GM12878 (cell line): ENCODE results near the gene OR10J1. TPM values are rescaled to one million over a fixed set of nuclear protein-coding genes. Genes with fewer than 3 reads are reported as not detected.

Source experiments
- ATAC-seq: fragments of 200-7000 bp; cut with Tn5 transposase; 3 replicates; pipeline ENCODE4 v1.9.1; 2020; ENCODE audit warnings: mild to moderate bottlenecking, moderate library complexity
- BruUV-seq: library from RNA; stranded (reverse); fragments of 400-500 nt; replicated peaks from 2 replicates; lab custom pipeline; 2021; lab: Mats Ljungman, UMichigan
- CTCF ChIA-PET: fragments of 300-600 bp; sonication (Branson Sonifier 250); formaldehyde crosslinking; extraction: SDS; loops from one replicate; lab custom pipeline; 2021; ENCODE audit warnings: inconsistent platforms; lab: Yijun Ruan, JAX
- POLR2A ChIA-PET: fragments of 350-600 bp; formaldehyde crosslinking; extraction: SDS; loops from one replicate; lab custom pipeline; 2021; ENCODE audit warnings: inconsistent platforms; lab: Charles Lee
- RAD21 ChIA-PET: fragments of 300-600 bp; sonication (Branson Sonifier 250); formaldehyde crosslinking; loops from one replicate; lab custom pipeline; 2023; ENCODE audit warnings: antibody characterized with exemption; ENCODE audit not compliant: unreplicated experiment; lab: Charles Lee
- SMC1A ChIA-PET: fragments of 300-600 bp; sonication (Branson Sonifier 250); formaldehyde crosslinking; loops from one replicate; lab custom pipeline; 2023; ENCODE audit not compliant: unreplicated experiment, uncharacterized antibody; lab: Charles Lee
- DNase-seq: peaks from one replicate; pipeline ENCODE4 v3.0.0-alpha.2; 2011; ENCODE audit warnings: low read depth, low spot score
- FAIRE-seq: peaks from 3 replicates; lab custom pipeline; 2011; peaks lifted over from hg19 to GRCh38; lab: Jason Lieb, UNC
- H2AFZ ChIP-seq: 2 replicates; pipeline ENCODE4 v1.6.0; 2011; ENCODE audit warnings: low read depth, low read length, control low read depth; ENCODE audit not compliant: control insufficient read depth
- H3K27ac ChIP-seq: 2 replicates; pipeline ENCODE4 v1.5.1; 2011; ENCODE audit warnings: control low read depth; ENCODE audit not compliant: control insufficient read depth, insufficient read depth
- H3K27me3 ChIP-seq, 2 experiments: replicated peaks in 1 of 2; 2 replicates each; pipeline versions ENCODE4 v1.6.0 to v1.6.1; 2011; ENCODE audit warnings: low read length in 1 of 2; ENCODE audit not compliant: control insufficient read depth in 2 of 2, insufficient read depth in 2 of 2
- H3K36me3 ChIP-seq, 2 experiments: 2 replicates each; pipeline ENCODE4 v1.5.1; 2011; ENCODE audit warnings: low read length in 1 of 2; ENCODE audit not compliant: control insufficient read depth in 2 of 2, insufficient read depth in 2 of 2
- H3K4me1 ChIP-seq: 2 replicates; pipeline ENCODE4 v1.6.1; 2011; ENCODE audit warnings: mild to moderate bottlenecking, low read length, moderate library complexity, mixed read lengths; ENCODE audit not compliant: control insufficient read depth, insufficient read depth
- H3K4me2 ChIP-seq: 2 replicates; pipeline ENCODE4 v1.6.0; 2011; ENCODE audit warnings: control low read depth; ENCODE audit not compliant: control insufficient read depth, insufficient read depth
- H3K4me3 ChIP-seq: fragments of 200-600 bp; sonication (generic); 2 replicates; pipeline ENCODE4 v1.5.1; 2016
- H3K79me2 ChIP-seq: 2 replicates; pipeline ENCODE4 v1.6.0; 2011; ENCODE audit warnings: low read length; ENCODE audit not compliant: control insufficient read depth, insufficient read depth
- H3K9ac ChIP-seq: 2 replicates; pipeline ENCODE4 v1.8.0; 2011; ENCODE audit warnings: low read length, control low read depth, mixed read lengths; ENCODE audit not compliant: control insufficient read depth, insufficient read depth
- H3K9me3 ChIP-seq: replicated peaks from 3 replicates; pipeline ENCODE4 v1.5.1; 2011; ENCODE audit warnings: mild to moderate bottlenecking, low read length; ENCODE audit not compliant: control insufficient read depth, insufficient read depth
- H4K20me1 ChIP-seq: 2 replicates; pipeline ENCODE4 v1.6.0; 2011; ENCODE audit not compliant: control insufficient read depth, insufficient read depth
- CTCF ChIP-seq, 3 experiments: IDR thresholded peaks in 2 of 3; conservative IDR thresholded peaks in 1 of 3; 2 replicates each; pipeline ENCODE4 v1.5.1; 2011; ENCODE audit warnings: low read depth in 3 of 3, low read length in 3 of 3, mild to moderate bottlenecking in 3 of 3, control low read depth in 2 of 3, moderate library complexity in 2 of 3, inconsistent platforms in 1 of 3, mixed read lengths in 1 of 3; ENCODE audit not compliant: control insufficient read depth in 2 of 3, insufficient read depth in 1 of 3; ENCODE audit errors: extremely low read depth in 1 of 3
- MLLT1 ChIP-seq: fragments of 450-650 bp; IDR thresholded peaks from 2 replicates; pipeline ENCODE4 v1.6.1; 2016; ENCODE audit warnings: mild to moderate bottlenecking
- SMC3 ChIP-seq: IDR thresholded peaks from 2 replicates; pipeline ENCODE4 v1.6.1; 2011; ENCODE audit warnings: low read length, improper control_type of control experiment, borderline replicate concordance
- WGBS: methylation state at CpG from one replicate; pipeline ENCODE4 v1.1.6; 2016; ENCODE audit warnings: low lambda C conversion rate; ENCODE audit not compliant: insufficient replicate concordance, insufficient coverage; ENCODE audit errors: missing lambda C conversion rate; 5-methylcytosine and 5-hydroxymethylcytosine counted together
- in situ Hi-C: fragments of 300-500 bp; cut with MboI; formaldehyde crosslinking; loops from 9 replicates; pipeline ENCODE4 v1.14.3; 2018; ENCODE audit warnings: mixed read lengths
- intact Hi-C: fragments of 100-400 bp; cut with micrococcal nuclease; formaldehyde crosslinking; loops from one replicate; pipeline ENCODE4 v1.14.2; 2022; ENCODE audit not compliant: unreplicated experiment
- polyA plus RNA-seq, 11 experiments: library from polyadenylated mRNA; depleted of rRNA in 4 of 11; unstranded in 6 of 11; stranded (reverse) in 5 of 11; fragments of >200 nt; fragmentation: Nextera tagmentation in 4 of 11; fragmentation: Illumina TruSeq in 1 of 11; extraction: Ambion mirVana in 4 of 11; extraction: Trizol in 1 of 11; gene quantifications; 1 replicate in 1 of 11; 2 replicates in 10 of 11; pipeline versions ENCODE4 v1.2.1 to v1.2.3, GENCODE V29; 2011 to 2016; ENCODE audit warnings: inconsistent platforms in 2 of 11, missing spikeins in 2 of 11, low read depth in 1 of 11
- total RNA-seq, 4 experiments: library from RNA; depleted of rRNA in 3 of 4; stranded (reverse); fragments of >200 nt in 3 of 4; fragmentation: Illumina TruSeq in 1 of 4; extraction: Trizol in 1 of 4; gene quantifications; 2 replicates each; pipeline versions ENCODE4 v1.2.1 to v1.2.3, GENCODE V29; 2013 to 2021

The OR10J1 gene
- total and polyA plus RNA-seq, 10 of the 15 experiments (the other 5 are each of a cell fraction or from before 2014, with no cell fraction given), result not detected

GRCh38 chr1:159421821-159422220 lies 17.7 kb upstream of the OR10J1 start:
- DNase-seq, result no peak
- SMC1A ChIA-PET, result no interaction called here
- Histone ChIP-seq H3K4me3 (no peak overlapping the region), H3K27ac (no peak overlapping the region)
- peak in 2 of 3 experiments; percentile 21 to 29; a peak in 3 of 6 replicates for TF ChIP-seq CTCF (IDR thresholded peaks at IDR 0.05 in 2 of 3, conservative IDR thresholded peaks at IDR 0.05 in 1 of 3; ENCODE audit: control insufficient read depth in 2 of 3, extremely low read depth in 1 of 3, insufficient read depth in 1 of 3, low read depth in 3 of 3, low read length in 3 of 3)
- TF ChIP-seq SMC3, result peak; percentile 4; the same call in 1 of the 2 replicates
- no peak for TF ChIP-seq MLLT1
- TF ChIP-seq, all 136 proteins: peak for 2
- 48% methylated on average over 6 of the region's 8 CpGs for WGBS
- H3K79me2 ChIP-seq, result no peaks in the 10 kb centered on the region
- no peaks in the 10 kb centered on the region for H3K4me1 ChIP-seq
- in situ Hi-C loops, result no loop called here
- FAIRE-seq (no peak), ATAC-seq (peak; percentile 38; the same call in 1 of the 3 replicates)
- ChIA-PET POLR2A (no interaction called here), RAD21 (no interaction called here), CTCF (interaction anchor here (0.6 to 1.8 kb wide), 2 partner anchors 469 to 471 kb away, joined by 3 to 8 read pairs; no protein-coding TSS in a partner anchor)
- H4K20me1 ChIP-seq, result no peaks in the 10 kb centered on the region
- H3K9me3 ChIP-seq, result no peaks in the 10 kb centered on the region
- no peak overlapping the region for H3K9ac ChIP-seq
- H3K27me3 ChIP-seq, result no peaks in the 10 kb centered on the region
- no peak overlapping the region for H3K4me2 ChIP-seq
- no TSS peak for BruUV-seq
- H3K36me3 ChIP-seq, result no peaks in the 10 kb centered on the region
- H2AFZ ChIP-seq, result no peak overlapping the region
- intact Hi-C loops, result loop anchor here (5.0 kb wide), 1 partner anchor 585 kb away; no protein-coding TSS in a partner anchor
